A549 (cell line): Measurements from ENCODE around the gene REV1.

Experiments used
- EHMT2 ChIP-seq: fragments of 200-600 bp; sonication (generic); IDR thresholded peaks from 2 replicates; pipeline ENCODE4 v1.6.1; 2016; ENCODE audit warnings: antibody characterized with exemption, low read depth, mild to moderate bottlenecking, moderate library complexity
- HDAC2 ChIP-seq: fragments of 200-600 bp; sonication (generic); IDR thresholded peaks from 2 replicates; pipeline ENCODE4 v1.6.1; 2016
- RFX5 ChIP-seq: fragments of 450-650 bp; IDR thresholded peaks from 2 replicates; pipeline ENCODE4 v1.7.1; 2014; ENCODE audit warnings: antibody characterized with exemption, mild to moderate bottlenecking, moderate library complexity
- TF ChIP-seq, protein P1 (sequence below): fragments of 150-350 bp; IDR thresholded peaks from 2 replicates; pipeline ENCODE4 v1.6.1; 2014; ENCODE audit warnings: low read depth, mild to moderate bottlenecking, low read length
- TF ChIP-seq, protein P2 (sequence below): IDR thresholded peaks from 2 replicates; pipeline ENCODE4 v1.6.1; 2012

GRCh38 chr2:99458529-99458928 is 31.3 kb downstream of the REV1 start:
- TF ChIP-seq, protein P1, sequence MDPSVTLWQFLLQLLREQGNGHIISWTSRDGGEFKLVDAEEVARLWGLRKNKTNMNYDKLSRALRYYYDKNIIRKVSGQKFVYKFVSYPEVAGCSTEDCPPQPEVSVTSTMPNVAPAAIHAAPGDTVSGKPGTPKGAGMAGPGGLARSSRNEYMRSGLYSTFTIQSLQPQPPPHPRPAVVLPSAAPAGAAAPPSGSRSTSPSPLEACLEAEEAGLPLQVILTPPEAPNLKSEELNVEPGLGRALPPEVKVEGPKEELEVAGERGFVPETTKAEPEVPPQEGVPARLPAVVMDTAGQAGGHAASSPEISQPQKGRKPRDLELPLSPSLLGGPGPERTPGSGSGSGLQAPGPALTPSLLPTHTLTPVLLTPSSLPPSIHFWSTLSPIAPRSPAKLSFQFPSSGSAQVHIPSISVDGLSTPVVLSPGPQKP = no peak
- TF ChIP-seq, protein P2, sequence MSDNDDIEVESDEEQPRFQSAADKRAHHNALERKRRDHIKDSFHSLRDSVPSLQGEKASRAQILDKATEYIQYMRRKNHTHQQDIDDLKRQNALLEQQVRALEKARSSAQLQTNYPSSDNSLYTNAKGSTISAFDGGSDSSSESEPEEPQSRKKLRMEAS = no peak
- no peak for TF ChIP-seq HDAC2
- TF ChIP-seq RFX5 = no peak
- TF ChIP-seq EHMT2 = no peak
